Spleen (tissue), 11 donors: Measurements from ENCODE around the gene USP37. TPM values are rescaled to one million over a fixed set of nuclear protein-coding genes. Genes with fewer than 3 reads are reported as not detected.

Source experiments
- DNase-seq: peaks from one replicate; pipeline ENCODE4 v3.0.0-alpha.2; 2020
- H3K27ac ChIP-seq, 8 donors: fragments of 200-600 bp; sonication (generic) in 7 of 8; 1 replicate in 4 of 8; 2 replicates in 4 of 8; pipeline versions ENCODE4 v1.5.0 to v1.8.0; 2016 to 2021; ENCODE audit warnings: inconsistent platforms in 4 of 8, mild to moderate bottlenecking in 4 of 8, moderate library complexity in 1 of 8
- H3K27me3 ChIP-seq, 7 donors: fragments of 200-600 bp; sonication (generic) in 6 of 7; replicated peaks in 1 of 7; 1 replicate in 4 of 7; 2 replicates in 3 of 7; pipeline versions ENCODE4 v1.5.0 to v1.8.0; 2016 to 2021; ENCODE audit warnings: inconsistent platforms in 3 of 7, mild to moderate bottlenecking in 1 of 7
- H3K36me3 ChIP-seq, 6 donors: fragments of 200-600 bp; sonication (generic) in 5 of 6; 1 replicate in 4 of 6; 2 replicates in 2 of 6; pipeline versions ENCODE4 v1.5.0 to v1.8.0; 2016 to 2021; ENCODE audit warnings: inconsistent platforms in 2 of 6
- H3K4me1 ChIP-seq, 6 donors: fragments of 200-600 bp; sonication (generic) in 5 of 6; 1 replicate in 3 of 6; 2 replicates in 3 of 6; pipeline versions ENCODE4 v1.5.0 to v1.8.0; 2016 to 2021; ENCODE audit warnings: inconsistent platforms in 3 of 6
- H3K4me3 ChIP-seq, 8 donors: fragments of 200-600 bp; sonication (generic) in 7 of 8; 1 replicate in 4 of 8; 2 replicates in 4 of 8; pipeline versions ENCODE4 v1.5.0 to v1.8.0; 2016 to 2021; ENCODE audit warnings: inconsistent platforms in 4 of 8, mild to moderate bottlenecking in 4 of 8, moderate library complexity in 2 of 8
- H3K9me3 ChIP-seq, 8 donors: fragments of 200-600 bp; sonication (generic) in 7 of 8; 1 replicate in 4 of 8; 2 replicates in 4 of 8; pipeline versions ENCODE4 v1.5.0 to v1.8.0; 2016 to 2021; ENCODE audit warnings: inconsistent platforms in 4 of 8
- CTCF ChIP-seq, 11 experiments: fragments of 200-600 bp in 7 of 11; fragments of 450-650 bp in 4 of 11; sonication (generic) in 4 of 11; IDR thresholded peaks in 8 of 11; conservative IDR thresholded peaks in 3 of 11; 1 replicate in 7 of 11; 2 replicates in 4 of 11; pipeline versions ENCODE4 v1.4.0 to v1.8.0; 2016 to 2021; ENCODE audit warnings: antibody characterized with exemption in 11 of 11, inconsistent platforms in 4 of 11, mild to moderate bottlenecking in 1 of 11
- POLR2A ChIP-seq, 3 donors: fragments of 450-650 bp; IDR thresholded peaks; one replicate each; pipeline ENCODE4 v1.5.1; 2017; ENCODE audit warnings: antibody characterized with exemption in 3 of 3, mild to moderate bottlenecking in 1 of 3
- POLR2AphosphoS5 ChIP-seq, 3 donors: sonication (generic); formaldehyde crosslinking; IDR thresholded peaks; one replicate each; pipeline ENCODE4 v1.5.1; 2017; ENCODE audit warnings: antibody characterized with exemption in 3 of 3
- whole genome bisulfite sequencing, 5 donors: extraction: QIAGEN DNeasy Blood & Tissue Kit in 3 of 5; methylation state at CpG; one replicate each; pipeline versions ENCODE4 v1.1.5 to v1.1.7; 2013 to 2018; 5-methylcytosine and 5-hydroxymethylcytosine counted together
- intact Hi-C: fragments of 100-400 bp; cut with DNase I; formaldehyde crosslinking; loops from one replicate; pipeline ENCODE4 v1.15.0; 2023; ENCODE audit warnings: low total_unique reads
- microRNA-seq, 3 donors: library from miRNA; unstranded; fragments of <30 nt; microRNA quantifications; one replicate each; pipeline versions ENCODE4 to v1.1.0, GENCODE V29; 2019 to 2020
- polyA plus RNA-seq, 3 donors: library from polyadenylated mRNA; stranded (reverse); fragments of 200-250 nt; gene quantifications; one replicate each; pipeline ENCODE4 v1.2.1, GENCODE V29; 2013
- small RNA-seq, 4 donors: library from RNA; depleted of rRNA; stranded (forward); fragments of <200 nt; gene quantifications; one replicate each; pipeline ENCODE3, GENCODE V24; 2016
- total RNA-seq, 7 donors: library from RNA; depleted of rRNA in 3 of 7; stranded (reverse); fragments of >200 nt in 3 of 7; fragmentation: NEBNext Ultra II Directional in 4 of 7; extraction: Animal tissue kit (Norgen Biotek cat#: 25700) in 4 of 7; gene quantifications; one replicate each; pipeline versions ENCODE4 v1.1.0 to v1.2.1, GENCODE V29; 2016 to 2021
- donor health status: healthy with polysubstance abuse.
- donor health status: DM: no; HTN: no; CAD: no; lungs with moderate emphysema.
- donor health status: DM: no; HTN: no; CAD: no.
- donor health status: Bipolar disorder and iron deficiency.
- donor health status: healthy.
- donor health status: DM: no; HTN: no; CAD: no.
- donor health status: DM: yes; HTN: yes; CAD: no.

USP37 gene
- total and polyA plus RNA-seq, 10 donors, result 1.8 to 19.2 (median 14.1) TPM

- WGBS, 5 donors, result 72 to 85% (median 82%) methylated on average over 8 of the region's 8 CpGs
- DNase-seq, result no peak
- H3K27me3 ChIP-seq, result no peaks in the 10 kb centered on the region
- H3K4me1 ChIP-seq, result peaks cover 39 to 90% (median 85%) of the 10 kb centered on the region in 6 donors
- H3K27ac ChIP-seq, result peak overlapping the region in 7 of 8 donors; percentile 3 to 100 (median 98)
- H3K4me3 ChIP-seq, result peak overlapping the region in 5 of 8 donors; percentile 78 to 99 (median 97)
- peaks cover 0 to 45% (median 38%) of the 10 kb centered on the region in 6 donors for H3K36me3 ChIP-seq
- TF ChIP-seq POLR2AphosphoS5 (IDR thresholded peaks at IDR 0.05) (peak in 1 of 3 donors; percentile 6), CTCF (IDR thresholded peaks at IDR 0.05 in 8 of 11, conservative IDR thresholded peaks at IDR 0.05 in 3 of 11) (no peak)
- intact Hi-C loops, result loop anchor here (10.0 kb wide), 1 partner anchor 162 kb away; the partner anchor contains the start of genes CNOT9 and USP37
- H3K9me3 ChIP-seq, result no peaks in the 10 kb centered on the region
These were observed 165.7 kb downstream of the USP37 start for GRCh38 chr2:218402491-218402901.

- WGBS, 5 donors, result 29 to 67% (median 64%) methylated on average over 3 to 9 of the region's 9 CpGs
- Histone ChIP-seq H3K27me3 (no peaks in the 10 kb centered on the region), H3K4me3 (peak overlapping the region in 7 of 8 donors; percentile 78 to 99 (median 97)), H3K27ac (peak overlapping the region; percentile 22 to 100 (median 99)), H3K36me3 (peaks cover 0 to 45% (median 38%) of the 10 kb centered on the region in 6 donors), H3K9me3 (no peaks in the 10 kb centered on the region), H3K4me1 (peaks cover 33 to 90% (median 85%) of the 10 kb centered on the region in 6 donors)
- peak; percentile 81 for DNase-seq
- TF ChIP-seq CTCF (IDR thresholded peaks at IDR 0.05 in 8 of 11, conservative IDR thresholded peaks at IDR 0.05 in 3 of 11), result no peak
- TF ChIP-seq POLR2A (IDR thresholded peaks at IDR 0.05), result no peak
- peak in 1 of 3 donors; percentile 50 for TF ChIP-seq POLR2AphosphoS5 (IDR thresholded peaks at IDR 0.05)
- intact Hi-C loops, result loop anchor here (10.0 kb wide), 1 partner anchor 163 kb away; the partner anchor contains the start of genes CNOT9 and USP37
These were observed 166.3 kb downstream of the USP37 start for GRCh38 chr2:218401890-218402289.

GRCh38 chr2:218400930-218401881 is 166.9 kb downstream of the USP37 start:
- Histone ChIP-seq H3K4me1 (peaks cover 30 to 92% (median 85%) of the 10 kb centered on the region in 6 donors), H3K36me3 (peaks cover 0 to 45% (median 38%) of the 10 kb centered on the region in 6 donors), H3K9me3 (no peaks in the 10 kb centered on the region), H3K27ac (peak overlapping the region; percentile 90 to 100 (median 99)), H3K27me3 (no peaks in the 10 kb centered on the region), H3K4me3 (peak overlapping the region; percentile 74 to 99 (median 96))
- intact Hi-C loops, result loop anchor here (10.0 kb wide), 1 partner anchor 164 kb away; the partner anchor contains the start of genes CNOT9 and USP37
- DNase-seq, result peak; percentile 89
- WGBS, 5 donors, result 34 to 46% (median 42%) methylated on average over 20 to 24 of the region's 24 CpGs
- TF ChIP-seq POLR2A (IDR thresholded peaks at IDR 0.05) (no peak), POLR2AphosphoS5 (IDR thresholded peaks at IDR 0.05) (peak in 2 of 3 donors; percentile 3 to 50), CTCF (IDR thresholded peaks at IDR 0.05 in 8 of 11, conservative IDR thresholded peaks at IDR 0.05 in 3 of 11) (no peak)

Small RNA genes within 50 kb of the gene (microRNA-seq; reads per million reads assigned to microRNA genes)
- gene MIR26B, result 49,500 to 88,309 (median 60,015) reads per million in 3 donors

Small RNA genes within 50 kb of the gene (small RNA-seq; reads per million reads assigned to genes)
- 674 to 983 (median 850) reads per million in 4 donors for gene MIR26B
- 0 reads per million in 4 donors for gene RNU6-136P

Other genes with a start within 250 kb of the USP37 start
- gene CATIP, start 211.5 kb downstream of the USP37 start, total RNA-seq, result under 1 TPM in 5 of 7 donors, not detected in 2; 0.30 to 0.76 (median 0.60) TPM
- 1 to 10 TPM in 1 of 3 donors, under 1 TPM in 2; 0.57 to 1.1 (median 0.99) TPM for gene CATIP, start 211.5 kb downstream of the USP37 start, polyA plus RNA-seq
- 100 to 1,000 TPM in 4 of 7 donors, 10 to 100 TPM in 3; 63.5 to 576 (median 167) TPM for gene SLC11A1, start 186.1 kb downstream of the USP37 start, total RNA-seq
- 10 to 100 TPM in 2 of 3 donors, 1 to 10 TPM in 1; 6.2 to 67.0 (median 38.6) TPM for gene SLC11A1, start 186.1 kb downstream of the USP37 start, polyA plus RNA-seq
- gene CTDSP1, start 168.5 kb downstream of the USP37 start, total RNA-seq, result 100 to 1,000 TPM; 114 to 184 (median 163) TPM
- gene CTDSP1, start 168.5 kb downstream of the USP37 start, polyA plus RNA-seq, result 100 to 1,000 TPM in 1 of 3 donors, 10 to 100 TPM in 2; 65.6 to 114 (median 72.4) TPM
- under 1 TPM in 3 of 7 donors, not detected in 4; 0.17 to 0.72 (median 0.38) TPM for gene VIL1, start 149.2 kb downstream of the USP37 start, total RNA-seq
- under 1 TPM; 0.04 to 0.19 (median 0.06) TPM for gene VIL1, start 149.2 kb downstream of the USP37 start, polyA plus RNA-seq
- gene CNOT9, start 488 bp upstream of the USP37 start, total RNA-seq, result 10 to 100 TPM; 40.4 to 61.6 (median 46.7) TPM
- gene CNOT9, start 488 bp upstream of the USP37 start, polyA plus RNA-seq, result 10 to 100 TPM; 18.8 to 23.4 (median 19.7) TPM
- under 1 TPM; 0.13 to 0.92 (median 0.64) TPM for gene PLCD4, start 39.5 kb upstream of the USP37 start, total RNA-seq
- gene PLCD4, start 39.5 kb upstream of the USP37 start, polyA plus RNA-seq, result under 1 TPM; 0.19 to 0.26 (median 0.23) TPM
- gene ZNF142, start 91.3 kb upstream of the USP37 start, total RNA-seq, result 10 to 100 TPM; 27.7 to 33.0 (median 31.6) TPM
- 1 to 10 TPM; 2.9 to 8.0 (median 4.4) TPM for gene ZNF142, start 91.3 kb upstream of the USP37 start, polyA plus RNA-seq
- 10 to 100 TPM; 16.4 to 39.4 (median 29.5) TPM for gene BCS1L, start 91.3 kb upstream of the USP37 start, total RNA-seq
- gene BCS1L, start 91.3 kb upstream of the USP37 start, polyA plus RNA-seq, result 10 to 100 TPM; 39.1 to 47.3 (median 40.2) TPM
- 10 to 100 TPM; 15.9 to 25.9 (median 20.8) TPM for gene RNF25, start 103.7 kb upstream of the USP37 start, total RNA-seq
- 10 to 100 TPM; 25.1 to 27.1 (median 26.3) TPM for gene RNF25, start 103.7 kb upstream of the USP37 start, polyA plus RNA-seq
- 10 to 100 TPM; 18.7 to 46.8 (median 27.9) TPM for gene STK36, start 103.7 kb upstream of the USP37 start, total RNA-seq
- 10 to 100 TPM; 10.7 to 18.6 (median 16.8) TPM for gene STK36, start 103.7 kb upstream of the USP37 start, polyA plus RNA-seq
- gene TTLL4, start 142.5 kb upstream of the USP37 start, total RNA-seq, result 10 to 100 TPM; 14.5 to 40.5 (median 28.6) TPM
- 10 to 100 TPM in 2 of 3 donors, 1 to 10 TPM in 1; 6.2 to 13.7 (median 12.0) TPM for gene TTLL4, start 142.5 kb upstream of the USP37 start, polyA plus RNA-seq
- gene CYP27A1, start 213.8 kb upstream of the USP37 start, total RNA-seq, result 10 to 100 TPM; 11.6 to 24.9 (median 17.2) TPM
- 10 to 100 TPM in 2 of 3 donors, 1 to 10 TPM in 1; 8.7 to 65.5 (median 13.2) TPM for gene CYP27A1, start 213.8 kb upstream of the USP37 start, polyA plus RNA-seq